K562 (cell line): ENCODE measurements around the gene RGS9BP. TPM values are rescaled to one million over a fixed set of nuclear protein-coding genes. Genes with fewer than 3 reads are reported as not detected.

Experiments
- E2F3 ChIP-seq: fragments of 250-450 bp; sonication (Bioruptor Pico); IDR thresholded peaks from 2 replicates; pipeline ENCODE4 v1.4.0; 2020; ENCODE audit warnings: mild to moderate bottlenecking
- E2F6 ChIP-seq, 2 experiments: IDR thresholded peaks; 2 replicates each; pipeline ENCODE4 v1.6.1; 2011; ENCODE audit warnings: borderline replicate concordance in 1 of 2, control low read depth in 1 of 2, low read depth in 1 of 2, low read length in 1 of 2, mild to moderate bottlenecking in 1 of 2, mixed read lengths in 1 of 2, moderate library complexity in 1 of 2; ENCODE audit not compliant: insufficient read depth in 1 of 2, insufficient read length in 1 of 2, poor library complexity in 1 of 2, severe bottlenecking in 1 of 2; ENCODE audit errors: extremely low read depth in 1 of 2
- ETV5 ChIP-seq: sonication (generic); formaldehyde crosslinking; IDR thresholded peaks from 2 replicates; pipeline ENCODE4 v1.4.0; 2020; ENCODE audit warnings: low read depth, mild to moderate bottlenecking, missing genetic modification reagents
- EWSR1 ChIP-seq: fragments of 450-650 bp; IDR thresholded peaks from 2 replicates; pipeline ENCODE4 v1.6.1; 2018; ENCODE audit warnings: borderline replicate concordance, mild to moderate bottlenecking, low read depth, moderate library complexity; ENCODE audit not compliant: partially characterized antibody
- HMG20B ChIP-seq: fragments of 250-450 bp; sonication (Bioruptor Pico); IDR thresholded peaks from 2 replicates; pipeline ENCODE4 v1.5.0; 2021; ENCODE audit warnings: mild to moderate bottlenecking
- IRF2 ChIP-seq: sonication (generic); formaldehyde crosslinking; IDR thresholded peaks from 2 replicates; pipeline ENCODE4 v1.8.1; 2022; ENCODE audit warnings: mild to moderate bottlenecking, missing genetic modification reagents
- JUND ChIP-seq, 2 experiments: IDR thresholded peaks; 2 replicates in 1 of 2; 3 replicates in 1 of 2; pipeline ENCODE4 v1.6.1; 2011; ENCODE audit warnings: borderline replicate concordance in 2 of 2, low read depth in 2 of 2, low read length in 2 of 2, improper control_type of control experiment in 1 of 2, missing biosample characterization in 1 of 2, missing genetic modification characterization in 1 of 2, missing genetic modification reagents in 1 of 2
- LARP7 ChIP-seq: fragments of 450-650 bp; IDR thresholded peaks from 2 replicates; pipeline ENCODE4 v1.6.1; 2016
- MTA2 ChIP-seq: fragments of 450-650 bp; IDR thresholded peaks from 2 replicates; pipeline ENCODE4 v1.6.1; 2016; ENCODE audit warnings: low read depth
- PRPF4 ChIP-seq: fragments of 200-400 bp; formaldehyde crosslinking; IDR thresholded peaks from one replicate; pipeline ENCODE4 v1.6.1; 2017; ENCODE audit warnings: low read length, low read depth, mild to moderate bottlenecking; ENCODE audit not compliant: insufficient read depth, poor library complexity, severe bottlenecking
- SREBF1 ChIP-seq: fragments of 150-350 bp; IDR thresholded peaks from 2 replicates; pipeline ENCODE4 v1.6.1; 2014; ENCODE audit warnings: antibody characterized with exemption, low read depth, low read length, borderline replicate concordance
- SRSF7 ChIP-seq: fragments of 200-400 bp; formaldehyde crosslinking; optimal IDR thresholded peaks from 2 replicates; pipeline ENCODE3; 2017; ENCODE audit warnings: mild to moderate bottlenecking, low read depth, low read length
- STAT6 ChIP-seq: sonication (generic); formaldehyde crosslinking; IDR thresholded peaks from 2 replicates; pipeline ENCODE4 v1.8.1; 2023; ENCODE audit warnings: mild to moderate bottlenecking, missing genetic modification reagents
- USF2 ChIP-seq: sonication (generic); formaldehyde crosslinking; IDR thresholded peaks from 2 replicates; pipeline ENCODE4 v1.5.0; 2020; ENCODE audit warnings: missing genetic modification reagents
- ZBED1 ChIP-seq: IDR thresholded peaks from 2 replicates; pipeline ENCODE4 v1.6.1; 2014
- ZBTB17 ChIP-seq: fragments of 450-650 bp; formaldehyde crosslinking; IDR thresholded peaks from 2 replicates; pipeline ENCODE4 v1.4.0; 2020; ENCODE audit warnings: mild to moderate bottlenecking
- ZNF511 ChIP-seq: sonication (generic); formaldehyde crosslinking; IDR thresholded peaks from 2 replicates; pipeline ENCODE4 v1.8.0; 2022; ENCODE audit warnings: mild to moderate bottlenecking, missing genetic modification reagents
- ZNF512 ChIP-seq: IDR thresholded peaks from 2 replicates; pipeline ENCODE4 v1.6.1; 2016; ENCODE audit warnings: missing genetic modification characterization, missing compliant biosample characterization
- ZNF644 ChIP-seq: fragments of 200-800 bp; sonication (Bioruptor generic); IDR thresholded peaks from 2 replicates; pipeline ENCODE4 v1.6.1; 2016; ENCODE audit warnings: low read depth, missing genetic modification characterization, missing compliant biosample characterization
- ZNF766 ChIP-seq: fragments of 200-800 bp; sonication (Bioruptor generic); conservative IDR thresholded peaks from 2 replicates; pipeline ENCODE4 v1.6.1; 2016; ENCODE audit warnings: missing genetic modification characterization, missing compliant biosample characterization
- ZNF785 ChIP-seq: fragments of 250-450 bp; sonication (Bioruptor Pico); IDR thresholded peaks from 2 replicates; pipeline ENCODE4 v1.4.0; 2020; ENCODE audit warnings: mild to moderate bottlenecking
- polyA plus RNA-seq, 8 experiments: library from polyadenylated mRNA; depleted of rRNA in 4 of 8; stranded (reverse) in 5 of 8; unstranded in 3 of 8; fragments of >200 nt; fragmentation: Nextera tagmentation in 2 of 8; fragmentation: Illumina TruSeq in 1 of 8; extraction: Ambion mirVana in 2 of 8; extraction: Trizol in 1 of 8; gene quantifications; 2 replicates each; pipeline versions ENCODE4 v1.2.1 to v1.2.3, GENCODE V29; 2011 to 2014; ENCODE audit warnings: inconsistent platforms in 1 of 8, missing spikeins in 1 of 8
- total RNA-seq, 7 experiments: library from RNA; depleted of rRNA in 6 of 7; stranded (reverse); fragments of >200 nt in 6 of 7; fragmentation: Illumina TruSeq in 2 of 7; extraction: Trizol in 2 of 7; gene quantifications; 2 replicates each; pipeline versions ENCODE4 v1.2.1 to v1.2.3, GENCODE V29; 2011 to 2021; ENCODE audit warnings: low replicate concordance in 1 of 7

The RGS9BP gene
- total and polyA plus RNA-seq, 9 of the 15 experiments (the other 6 are each of a cell fraction or from before 2014, with no cell fraction given) = 0.03 to 1.3 (median 0.49) TPM

- TF ChIP-seq E2F6 (IDR thresholded peaks at IDR 0.05; ENCODE audit: borderline replicate concordance in 1 of 2, extremely low read depth in 1 of 2, insufficient read depth in 1 of 2, insufficient read length in 1 of 2, low read depth in 1 of 2, low read length in 1 of 2, poor library complexity in 1 of 2, severe bottlenecking in 1 of 2) (peak; percentile 83 to 95), HMG20B (CRISPR knock-in tag) (no peak), SREBF1 (no peak), E2F3 (CRISPR knock-in tag) (no peak), ZBED1 (no peak), ZNF644 (tag) (no peak), LARP7 (no peak), STAT6 (CRISPR knock-in tag) (no peak), ZNF785 (CRISPR knock-in tag) (no peak), ZNF512 (tag) (no peak), JUND (IDR thresholded peaks at IDR 0.05; ENCODE audit: borderline replicate concordance, low read depth, low read length) (peak; percentile 72), JUND (tag; IDR thresholded peaks at IDR 0.05; ENCODE audit: borderline replicate concordance, low read depth, low read length) (peak; percentile 2; the same call in 1 of the 3 replicates), ETV5 (CRISPR knock-in tag) (peak; percentile 71), SRSF7 (no peak), IRF2 (CRISPR knock-in tag) (no peak), USF2 (CRISPR knock-in tag) (0 out of 2 replicates have a peak, but pooled peaks have one; percentile 7), PRPF4 (no peak), EWSR1 (no peak), MTA2 (peak; percentile 51), ZBTB17 (CRISPR knock-in tag) (peak; percentile 83; the same call in 1 of the 2 replicates), ZNF511 (CRISPR knock-in tag) (no peak), ZNF766 (CRISPR knock-in tag) (peak; percentile 87)
Observed at GRCh38 chr19:32671883-32672593, 3.6 kb upstream of the RGS9BP start (continued).
